ENCODE data around the gene CARMIL1.

The CARMIL1 gene

GRCh38 chr6:25351485-25351884 is 72.3 kb downstream of the CARMIL1 start:
- no peak for DNase-seq (ENCODE audit: low read depth)
- no peak for TF ChIP-seq CTCF (IDR thresholded peaks at IDR 0.05; ENCODE audit: control insufficient read depth, insufficient read depth, low read depth, low read length, missing control alignments)

GRCh38 chr6:25352285-25352684 is 73.1 kb downstream of the CARMIL1 start:
- TF ChIP-seq CTCF (IDR thresholded peaks at IDR 0.05; ENCODE audit: control insufficient read depth, insufficient read depth, low read depth, low read length, missing control alignments): no peak
- no peak overlapping the region for H3K4me3 ChIP-seq (ENCODE audit: control insufficient read depth, low read depth, low read length)
- no peak for DNase-seq (ENCODE audit: low read depth)

More at GRCh38 chr6:25351485-25351884, 72.3 kb downstream of the CARMIL1 start:
- no peak overlapping the region for H3K4me3 ChIP-seq (ENCODE audit: control insufficient read depth, low read depth, low read length)

- DNase-seq (ENCODE audit: low read depth): peak; percentile 7
- TF ChIP-seq CTCF (IDR thresholded peaks at IDR 0.05; ENCODE audit: control insufficient read depth, insufficient read depth, low read depth, low read length, missing control alignments): no peak
Measured at GRCh38 chr6:25354078-25354932, 75.1 kb downstream of the CARMIL1 start.

GRCh38 chr6:25359191-25359861 is 80.2 kb downstream of the CARMIL1 start:
- DNase-seq (ENCODE audit: low read depth): peak; percentile 68
- no peak for TF ChIP-seq CTCF (IDR thresholded peaks at IDR 0.05; ENCODE audit: control insufficient read depth, insufficient read depth, low read depth, low read length, missing control alignments)
- H3K4me3 ChIP-seq (ENCODE audit: control insufficient read depth, low read depth, low read length): peak overlapping the region; percentile 14

More at GRCh38 chr6:25354078-25354932, 75.1 kb downstream of the CARMIL1 start:
- no peak overlapping the region for H3K4me3 ChIP-seq (ENCODE audit: control insufficient read depth, low read depth, low read length)

- DNase-seq (ENCODE audit: low read depth): no peak
Measured at GRCh38 chr6:25359891-25360290, 80.7 kb downstream of the CARMIL1 start.

GRCh38 chr6:25360621-25361020 is 81.4 kb downstream of the CARMIL1 start:
- no peak overlapping the region for H3K4me3 ChIP-seq (ENCODE audit: control insufficient read depth, low read depth, low read length)
- DNase-seq (ENCODE audit: low read depth): peak; percentile 34
- no peak for TF ChIP-seq CTCF (IDR thresholded peaks at IDR 0.05; ENCODE audit: control insufficient read depth, insufficient read depth, low read depth, low read length, missing control alignments)

More at GRCh38 chr6:25359891-25360290, 80.7 kb downstream of the CARMIL1 start:
- TF ChIP-seq CTCF (IDR thresholded peaks at IDR 0.05; ENCODE audit: control insufficient read depth, insufficient read depth, low read depth, low read length, missing control alignments): no peak
- no peak overlapping the region for H3K4me3 ChIP-seq (ENCODE audit: control insufficient read depth, low read depth, low read length)

Data from AG09309 (cell line).